Measurements from ENCODE around the gene DLX2. TPM values are rescaled to one million over a fixed set of nuclear protein-coding genes. Genes with fewer than 3 reads are reported as not detected.
A peak's percentile ranks its signal among the peaks of the same experiment; 100 is the strongest.

The DLX2 gene
- total and polyA plus RNA-seq, 2 of the 13 experiments (the other 11 are each of a cell fraction or from before 2014, with no cell fraction given), result 0.07 to 0.15 TPM

- TF ChIP-seq MLXIP (CRISPR knock-in tag; IDR thresholded peaks at IDR 0.05; ENCODE audit: borderline replicate concordance) (peak; percentile 79; the same call in 1 of the 2 replicates), GZF1 (CRISPR knock-in tag; IDR thresholded peaks at IDR 0.05) (no peak), PCBP2 (optimal IDR thresholded peaks at IDR 0.05; ENCODE audit: low read depth, low read length, poor library complexity, severe bottlenecking) (no peak), AHDC1 (CRISPR knock-in tag; IDR thresholded peaks at IDR 0.05; ENCODE audit: borderline replicate concordance) (no peak), MAZ (IDR thresholded peaks at IDR 0.05; ENCODE audit: borderline replicate concordance, low read depth, low read length) (no peak), MAZ (CRISPR knock-in tag; IDR thresholded peaks at IDR 0.05; ENCODE audit: low read depth) (peak; percentile 86), HOXA7 (CRISPR knock-in tag; IDR thresholded peaks at IDR 0.05) (no peak), NFYC (CRISPR knock-in tag; IDR thresholded peaks at IDR 0.05) (peak; percentile 88), DR1 (CRISPR knock-in tag; IDR thresholded peaks at IDR 0.05) (peak; percentile 86), MED13 (CRISPR knock-in tag; IDR thresholded peaks at IDR 0.05) (peak; percentile 62; the same call in 1 of the 2 replicates), ZNF431 (CRISPR knock-in tag; IDR thresholded peaks at IDR 0.05; ENCODE audit: borderline replicate concordance, low read depth) (peak; percentile 81; the same call in 1 of the 2 replicates), ZNF543 (CRISPR knock-in tag; IDR thresholded peaks at IDR 0.05) (peak; percentile 72), THAP8 (CRISPR knock-in tag; IDR thresholded peaks at IDR 0.05; ENCODE audit: borderline replicate concordance) (peak; percentile 81; the same call in 1 of the 2 replicates), GABPB1 (CRISPR knock-in tag; IDR thresholded peaks at IDR 0.05) (peak; percentile 73), FOXA1 (IDR thresholded peaks at IDR 0.05) (no peak), FOXA1 (CRISPR knock-in tag; IDR thresholded peaks at IDR 0.05) (no peak)
Observed at GRCh38 chr2:172102391-172103359, at the start of gene DLX2 (continued).
